ENCODE results near the gene KRT74.

Gene KRT74

DNA sequence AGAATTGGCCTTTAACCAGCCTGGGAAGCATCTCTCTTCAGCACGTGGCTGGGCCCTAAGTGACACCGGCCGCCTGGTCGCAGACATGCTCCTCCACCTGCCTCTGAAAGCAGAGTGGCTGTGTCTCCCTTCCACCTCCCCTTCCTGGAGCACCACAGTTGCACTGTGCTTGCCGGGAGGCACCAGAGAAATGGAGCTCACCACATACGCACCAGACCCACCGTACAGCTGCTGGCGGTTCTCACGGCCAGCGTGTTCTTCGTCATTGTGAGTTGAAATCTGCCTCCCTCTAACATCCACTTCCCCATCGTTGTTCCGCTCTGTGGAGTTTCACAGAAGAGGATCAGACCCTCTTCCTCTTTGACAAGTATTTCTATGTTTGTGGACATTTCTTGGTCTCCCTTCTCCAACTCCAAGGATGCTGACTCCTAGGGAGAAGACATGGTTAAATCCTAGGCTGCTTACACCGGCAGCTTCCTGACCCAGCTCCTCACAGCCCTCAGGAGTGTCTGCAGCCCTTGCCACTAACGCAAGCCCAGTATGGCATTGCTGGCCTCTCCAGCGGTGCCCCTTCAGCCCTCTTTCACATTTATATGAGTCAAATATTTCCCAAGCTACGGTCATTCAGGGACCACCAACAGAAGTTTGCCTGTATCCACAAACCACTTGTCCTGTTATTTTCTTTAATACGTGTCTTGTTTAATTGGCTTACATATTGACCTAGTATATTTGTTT lies 41.9 kb downstream of the KRT74 start:
- H3K9ac ChIP-seq (ENCODE audit: low read length): no peak overlapping the region
- no peaks in the 10 kb centered on the region for H3K9me3 ChIP-seq (ENCODE audit: insufficient read depth, low read length)
- H3K36me3 ChIP-seq (ENCODE audit: low read length): no peaks in the 10 kb centered on the region
- H3K79me2 ChIP-seq (ENCODE audit: insufficient read depth, low read length): no peaks in the 10 kb centered on the region
- H3K27ac ChIP-seq (ENCODE audit: low read depth, low read length): no peak overlapping the region
- H3K4me3 ChIP-seq (ENCODE audit: insufficient read depth, low read length, poor library complexity, severe bottlenecking): no peak overlapping the region
- TF ChIP-seq EZH2phosphoT487 (conservative IDR thresholded peaks at IDR 0.05; ENCODE audit: low read length): no peak
- TF ChIP-seq, protein P1, sequence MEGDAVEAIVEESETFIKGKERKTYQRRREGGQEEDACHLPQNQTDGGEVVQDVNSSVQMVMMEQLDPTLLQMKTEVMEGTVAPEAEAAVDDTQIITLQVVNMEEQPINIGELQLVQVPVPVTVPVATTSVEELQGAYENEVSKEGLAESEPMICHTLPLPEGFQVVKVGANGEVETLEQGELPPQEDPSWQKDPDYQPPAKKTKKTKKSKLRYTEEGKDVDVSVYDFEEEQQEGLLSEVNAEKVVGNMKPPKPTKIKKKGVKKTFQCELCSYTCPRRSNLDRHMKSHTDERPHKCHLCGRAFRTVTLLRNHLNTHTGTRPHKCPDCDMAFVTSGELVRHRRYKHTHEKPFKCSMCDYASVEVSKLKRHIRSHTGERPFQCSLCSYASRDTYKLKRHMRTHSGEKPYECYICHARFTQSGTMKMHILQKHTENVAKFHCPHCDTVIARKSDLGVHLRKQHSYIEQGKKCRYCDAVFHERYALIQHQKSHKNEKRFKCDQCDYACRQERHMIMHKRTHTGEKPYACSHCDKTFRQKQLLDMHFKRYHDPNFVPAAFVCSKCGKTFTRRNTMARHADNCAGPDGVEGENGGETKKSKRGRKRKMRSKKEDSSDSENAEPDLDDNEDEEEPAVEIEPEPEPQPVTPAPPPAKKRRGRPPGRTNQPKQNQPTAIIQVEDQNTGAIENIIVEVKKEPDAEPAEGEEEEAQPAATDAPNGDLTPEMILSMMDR (IDR thresholded peaks at IDR 0.05; ENCODE audit: insufficient read depth, low read length, poor library complexity, severe bottlenecking): no peak
- H3K9me2 ChIP-seq (replicated peaks; ENCODE audit: insufficient read depth, low read length): no peaks in the 10 kb centered on the region
- H3K27me3 ChIP-seq (ENCODE audit: low read length): no peaks in the 10 kb centered on the region
- H3K4me2 ChIP-seq (ENCODE audit: low read depth, low read length, poor library complexity, severe bottlenecking): no peak overlapping the region
- H2AFZ ChIP-seq (ENCODE audit: low read depth, low read length, severe bottlenecking): no peak overlapping the region
- H3F3A ChIP-seq (ENCODE audit: insufficient read depth): no peaks in the 10 kb centered on the region
- no peaks in the 10 kb centered on the region for H4K20me1 ChIP-seq (ENCODE audit: low read depth, low read length)

DNA sequence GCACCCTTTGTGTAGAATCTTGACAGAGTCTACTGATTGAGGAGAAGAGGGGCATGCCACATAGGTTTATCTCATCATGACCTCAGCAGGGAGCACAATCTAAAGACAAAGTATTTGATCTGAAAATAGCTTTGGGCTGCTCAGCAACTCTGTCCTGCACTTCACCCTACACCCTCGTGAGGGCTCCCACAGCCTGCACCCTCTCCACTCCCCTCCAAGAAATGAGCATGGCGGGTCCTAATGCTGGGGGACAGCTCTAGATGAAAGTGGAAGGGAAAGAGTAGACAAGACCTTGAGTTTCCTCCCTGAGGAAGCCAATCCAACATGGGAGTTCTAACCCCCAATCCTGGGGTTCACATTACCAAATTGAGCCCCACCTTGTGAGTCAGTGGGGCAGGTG lies 42.7 kb downstream of the KRT74 start:
- H3K9me3 ChIP-seq (ENCODE audit: insufficient read depth, low read length): no peaks in the 10 kb centered on the region
- no peak for TF ChIP-seq EZH2phosphoT487 (conservative IDR thresholded peaks at IDR 0.05; ENCODE audit: low read length)
- TF ChIP-seq, protein P1 (IDR thresholded peaks at IDR 0.05; ENCODE audit: insufficient read depth, low read length, poor library complexity, severe bottlenecking): no peak

DNA sequence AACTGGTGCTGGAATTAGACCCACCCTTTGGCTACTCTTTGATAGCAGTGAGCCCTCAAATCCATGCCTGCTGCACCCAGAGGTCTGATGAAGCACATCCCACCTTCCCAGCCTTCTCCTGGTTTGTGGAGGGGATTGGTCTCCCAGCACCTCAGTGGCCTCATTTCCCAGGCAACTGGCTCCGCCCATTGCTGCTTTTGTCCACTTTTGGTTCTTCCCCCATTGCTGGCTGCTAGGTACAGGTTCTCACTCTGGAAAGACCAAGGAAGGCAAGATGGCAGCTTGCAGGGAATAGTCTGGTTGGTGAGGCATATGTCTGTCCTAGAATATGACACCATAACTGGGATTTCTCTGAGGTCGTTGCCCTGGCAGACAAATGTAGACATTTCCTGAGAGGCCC lies 43.3 kb downstream of the KRT74 start:
- no peak overlapping the region for H2AFZ ChIP-seq (ENCODE audit: low read depth, low read length, severe bottlenecking)
- H3K9ac ChIP-seq (ENCODE audit: low read length): no peak overlapping the region
- no peaks in the 10 kb centered on the region for H3K27me3 ChIP-seq (ENCODE audit: low read length)
- no peak overlapping the region for H3K4me3 ChIP-seq (ENCODE audit: insufficient read depth, low read length, poor library complexity, severe bottlenecking)
- H4K20me1 ChIP-seq (ENCODE audit: low read depth, low read length): no peaks in the 10 kb centered on the region
- no peaks in the 10 kb centered on the region for H3K79me2 ChIP-seq (ENCODE audit: insufficient read depth, low read length)
- no peaks in the 10 kb centered on the region for H3F3A ChIP-seq (ENCODE audit: insufficient read depth)
- TF ChIP-seq, protein P1 (IDR thresholded peaks at IDR 0.05; ENCODE audit: insufficient read depth, low read length, poor library complexity, severe bottlenecking): no peak
- TF ChIP-seq EZH2phosphoT487 (conservative IDR thresholded peaks at IDR 0.05; ENCODE audit: low read length): no peak
- H3K9me2 ChIP-seq (replicated peaks; ENCODE audit: insufficient read depth, low read length): no peaks in the 10 kb centered on the region
- no peak overlapping the region for H3K27ac ChIP-seq (ENCODE audit: low read depth, low read length)
- no peaks in the 10 kb centered on the region for H3K9me3 ChIP-seq (ENCODE audit: insufficient read depth, low read length)
- no peaks in the 10 kb centered on the region for H3K36me3 ChIP-seq (ENCODE audit: low read length)
- H3K4me2 ChIP-seq (ENCODE audit: low read depth, low read length, poor library complexity, severe bottlenecking): no peak overlapping the region

More for the DNA sequence above, 42.7 kb downstream of the KRT74 start:
- Histone ChIP-seq H3K27ac (ENCODE audit: low read depth, low read length) (no peak overlapping the region), H3K79me2 (ENCODE audit: insufficient read depth, low read length) (no peaks in the 10 kb centered on the region), H2AFZ (ENCODE audit: low read depth, low read length, severe bottlenecking) (no peak overlapping the region), H3K27me3 (ENCODE audit: low read length) (no peaks in the 10 kb centered on the region), H3K4me2 (ENCODE audit: low read depth, low read length, poor library complexity, severe bottlenecking) (no peak overlapping the region), H3K9ac (ENCODE audit: low read length) (no peak overlapping the region), H3F3A (ENCODE audit: insufficient read depth) (no peaks in the 10 kb centered on the region), H4K20me1 (ENCODE audit: low read depth, low read length) (no peaks in the 10 kb centered on the region), H3K9me2 (replicated peaks; ENCODE audit: insufficient read depth, low read length) (no peaks in the 10 kb centered on the region), H3K36me3 (ENCODE audit: low read length) (no peaks in the 10 kb centered on the region), H3K4me3 (ENCODE audit: insufficient read depth, low read length, poor library complexity, severe bottlenecking) (no peak overlapping the region)
